CD4-positive, CD25-positive, alpha-beta regulatory T cell (primary cell): ENCODE results near the gene CAMK1D. TPM values are rescaled to one million over a fixed set of nuclear protein-coding genes. Genes with fewer than 3 reads are reported as not detected.

Experiments
- ATAC-seq, 2 donors: fragments of 150-1000 bp; cut with Tn5 transposase; one replicate each; pipeline ENCODE4 v1.10.0; 2021; ENCODE audit warnings: low read depth in 2 of 2, moderate number of reproducible peaks in 2 of 2, moderate library complexity in 1 of 2
- DNase-seq, 3 donors: peaks; one replicate each; pipeline versions ENCODE4 v3.0.0 to v3.0.0-alpha.2; 2012 to 2022; ENCODE audit warnings: mixed read lengths in 1 of 3
- H3K27ac ChIP-seq: one replicate; pipeline ENCODE4 v1.7.0; 2013; ENCODE audit warnings: mild to moderate bottlenecking, low read length; ENCODE audit not compliant: insufficient read depth, poor library complexity, severe bottlenecking
- H3K27me3 ChIP-seq: one replicate; pipeline ENCODE4 v1.7.0; 2013; ENCODE audit warnings: low read length; ENCODE audit not compliant: control insufficient read depth, insufficient read depth
- H3K36me3 ChIP-seq: one replicate; pipeline ENCODE4 v1.7.0; 2013; ENCODE audit warnings: mild to moderate bottlenecking, low read length, moderate library complexity; ENCODE audit not compliant: control insufficient read depth, insufficient read depth
- H3K4me1 ChIP-seq: 2 replicates; pipeline ENCODE4 v1.7.0; 2013; ENCODE audit warnings: mild to moderate bottlenecking, low read length; ENCODE audit not compliant: insufficient read depth, control insufficient read depth, poor library complexity, severe bottlenecking
- H3K4me3 ChIP-seq: one replicate; pipeline ENCODE4 v1.7.0; 2013; ENCODE audit warnings: low read depth, mild to moderate bottlenecking, low read length, moderate library complexity
- H3K9me3 ChIP-seq, 2 experiments: 1 replicate in 1 of 2; 2 replicates in 1 of 2; pipeline ENCODE4 v1.7.0; 2013; ENCODE audit warnings: low read length in 2 of 2, mild to moderate bottlenecking in 1 of 2, moderate library complexity in 1 of 2; ENCODE audit not compliant: control insufficient read depth in 2 of 2
- H3K27ac Mint-ChIP-seq, 3 donors: one replicate each; pipeline ENCODE4 v1.8.0; 2020 to 2022; ENCODE audit warnings: mild to moderate bottlenecking in 3 of 3, mixed read lengths in 3 of 3, moderate library complexity in 2 of 3
- H3K27me3 Mint-ChIP-seq: one replicate; pipeline ENCODE4 v1.8.0; 2022; ENCODE audit warnings: mild to moderate bottlenecking, mixed read lengths
- H3K36me3 Mint-ChIP-seq: one replicate; pipeline ENCODE4 v1.8.0; 2020; ENCODE audit warnings: mixed read lengths
- H3K4me1 Mint-ChIP-seq, 4 donors: one replicate each; pipeline ENCODE4 v1.8.0; 2020 to 2022; ENCODE audit warnings: mixed read lengths in 4 of 4, mild to moderate bottlenecking in 1 of 4
- H3K4me3 Mint-ChIP-seq, 4 donors: one replicate each; pipeline ENCODE4 v1.8.0; 2020 to 2022; ENCODE audit warnings: mild to moderate bottlenecking in 4 of 4, mixed read lengths in 4 of 4, moderate library complexity in 3 of 4
- H3K9me3 Mint-ChIP-seq, 7 donors: one replicate each; pipeline ENCODE4 v1.8.0; 2020 to 2022; ENCODE audit warnings: mixed read lengths in 7 of 7, mild to moderate bottlenecking in 3 of 7, moderate library complexity in 2 of 7
- polyA plus RNA-seq, 4 donors: library from polyadenylated mRNA; unstranded; fragments of 300-500 nt; fragmentation: Illumina TruSeq; gene quantifications; one replicate each; pipeline ENCODE4 v1.2.3, GENCODE V29; 2021
- total RNA-seq: library from RNA; stranded (reverse); gene quantifications from one replicate; pipeline ENCODE4 v1.2.3, GENCODE V29; 2022

Gene CAMK1D
- total and polyA plus RNA-seq, 5 donors from 2014 or later = 4.4 to 25.3 (median 5.2) TPM

GRCh38 chr10:12843296-12843945 lies 494.1 kb downstream of the CAMK1D start:
- peaks cover 0 to 2% (median 0%) of the 10 kb centered on the region in 7 donors for H3K9me3 Mint-ChIP-seq
- no peaks in the 10 kb centered on the region for H3K27me3 ChIP-seq
- DNase-seq = no peak
- H3K27me3 Mint-ChIP-seq = peaks cover 12% of the 10 kb centered on the region
- no peaks in the 10 kb centered on the region for H3K4me1 Mint-ChIP-seq
- no peaks in the 10 kb centered on the region for H3K36me3 ChIP-seq
- H3K4me3 Mint-ChIP-seq = no peak overlapping the region
- H3K27ac Mint-ChIP-seq = no peak overlapping the region
- no peaks in the 10 kb centered on the region for H3K36me3 Mint-ChIP-seq
- no peaks in the 10 kb centered on the region for H3K9me3 ChIP-seq
- no peak overlapping the region for H3K27ac ChIP-seq
- H3K4me1 ChIP-seq = no peaks in the 10 kb centered on the region
- H3K4me3 ChIP-seq = no peak overlapping the region
- no peak for ATAC-seq

DNA sequence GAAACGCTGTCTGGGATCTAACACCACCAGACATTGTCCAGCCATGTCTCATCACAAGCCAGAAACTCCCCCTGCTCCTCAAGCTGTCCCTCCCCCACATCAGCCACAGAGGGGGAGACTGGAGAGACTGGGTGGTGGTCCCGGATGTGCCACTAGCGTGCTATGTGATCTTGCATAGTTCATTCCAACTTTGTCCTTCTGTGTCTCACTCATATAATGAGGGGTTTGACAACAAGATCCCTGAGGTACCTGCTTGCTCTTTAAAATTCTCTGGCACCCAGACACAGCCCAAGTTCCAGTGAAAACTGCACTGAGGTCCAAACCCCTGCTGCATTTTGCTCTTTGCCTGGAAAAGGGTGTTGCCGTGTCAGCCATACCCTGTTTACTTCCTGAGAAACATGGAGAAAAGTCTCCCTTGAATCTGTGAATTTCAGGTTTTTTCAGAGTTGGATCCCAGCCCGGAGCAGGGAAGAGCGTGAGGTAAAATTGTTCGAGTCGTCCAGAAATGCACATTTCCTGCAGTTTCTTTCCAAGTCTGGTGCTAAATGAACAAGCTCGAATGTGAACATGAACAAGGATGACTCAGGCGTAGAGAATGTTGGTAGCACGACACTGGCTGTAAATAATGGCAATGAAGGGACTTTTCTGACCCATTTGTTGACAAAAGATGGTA lies 495.6 kb downstream of the CAMK1D start:
- DNase-seq = no peak
- H3K36me3 ChIP-seq = no peaks in the 10 kb centered on the region
- Mint-ChIP-seq H3K4me3 (no peak overlapping the region), H3K4me1 (peaks cover 0 to 2% (median 0%) of the 10 kb centered on the region in 4 donors), H3K27me3 (peaks cover 9% of the 10 kb centered on the region), H3K9me3 (peaks cover 0 to 1% (median 0%) of the 10 kb centered on the region in 7 donors), H3K36me3 (no peaks in the 10 kb centered on the region), H3K27ac (peak overlapping the region in 1 of 3 donors; percentile 60)
- no peaks in the 10 kb centered on the region for H3K27me3 ChIP-seq
- H3K9me3 ChIP-seq = no peaks in the 10 kb centered on the region
- no peaks in the 10 kb centered on the region for H3K4me1 ChIP-seq
- ATAC-seq = peak in 1 of 2 donors; percentile 19
- H3K4me3 ChIP-seq = no peak overlapping the region
- H3K27ac ChIP-seq = no peak overlapping the region

GRCh38 chr10:12846718-12847117 lies 497.4 kb downstream of the CAMK1D start:
- Histone ChIP-seq H3K9me3 (no peaks in the 10 kb centered on the region), H3K27me3 (no peaks in the 10 kb centered on the region), H3K4me1 (no peaks in the 10 kb centered on the region), H3K36me3 (no peaks in the 10 kb centered on the region), H3K4me3 (no peak overlapping the region), H3K27ac (no peak overlapping the region)
- Mint-ChIP-seq H3K27ac (no peak overlapping the region), H3K4me1 (peaks cover 0 to 2% (median 0%) of the 10 kb centered on the region in 4 donors), H3K4me3 (no peak overlapping the region), H3K27me3 (peaks cover 16% of the 10 kb centered on the region), H3K9me3 (peaks cover 0 to 2% (median 0%) of the 10 kb centered on the region in 7 donors), H3K36me3 (no peaks in the 10 kb centered on the region)
- ATAC-seq = no peak
- DNase-seq = no peak

- no peaks in the 10 kb centered on the region for H3K27me3 ChIP-seq
- Mint-ChIP-seq H3K9me3 (peaks cover 0 to 2% (median 0%) of the 10 kb centered on the region in 7 donors), H3K4me3 (no peak overlapping the region), H3K27me3 (peaks cover 16% of the 10 kb centered on the region), H3K4me1 (peaks cover 0 to 2% (median 0%) of the 10 kb centered on the region in 4 donors), H3K27ac (no peak overlapping the region), H3K36me3 (no peaks in the 10 kb centered on the region)
- no peaks in the 10 kb centered on the region for H3K36me3 ChIP-seq
- ATAC-seq = no peak
- no peak overlapping the region for H3K4me3 ChIP-seq
- no peak overlapping the region for H3K27ac ChIP-seq
- H3K9me3 ChIP-seq = no peaks in the 10 kb centered on the region
- no peaks in the 10 kb centered on the region for H3K4me1 ChIP-seq
- peak in 1 of 3 donors; percentile 25 for DNase-seq
Observed at GRCh38 chr10:12847361-12847975, 498.1 kb downstream of the CAMK1D start.

GRCh38 chr10:12848439-12849173 lies 499.3 kb downstream of the CAMK1D start:
- Mint-ChIP-seq H3K27me3 (peaks cover 16% of the 10 kb centered on the region), H3K4me1 (peaks cover 0 to 2% (median 0%) of the 10 kb centered on the region in 4 donors), H3K27ac (no peak overlapping the region), H3K4me3 (no peak overlapping the region), H3K36me3 (no peaks in the 10 kb centered on the region), H3K9me3 (peaks cover 0 to 2% (median 0%) of the 10 kb centered on the region in 7 donors)
- H3K36me3 ChIP-seq = no peaks in the 10 kb centered on the region
- no peak overlapping the region for H3K27ac ChIP-seq
- no peak overlapping the region for H3K4me3 ChIP-seq
- no peaks in the 10 kb centered on the region for H3K9me3 ChIP-seq
- H3K4me1 ChIP-seq = no peaks in the 10 kb centered on the region
- H3K27me3 ChIP-seq = no peaks in the 10 kb centered on the region
- ATAC-seq (no peak), DNase-seq (no peak)

- peak in 1 of 3 donors; percentile 4 for DNase-seq
- Mint-ChIP-seq H3K4me3 (no peak overlapping the region), H3K4me1 (peaks cover 0 to 2% (median 0%) of the 10 kb centered on the region in 4 donors), H3K27me3 (peaks cover 16% of the 10 kb centered on the region), H3K36me3 (no peaks in the 10 kb centered on the region), H3K27ac (no peak overlapping the region), H3K9me3 (peaks cover 0 to 3% (median 0%) of the 10 kb centered on the region in 7 donors)
- Histone ChIP-seq H3K4me1 (no peaks in the 10 kb centered on the region), H3K27me3 (no peaks in the 10 kb centered on the region), H3K4me3 (no peak overlapping the region), H3K9me3 (no peaks in the 10 kb centered on the region), H3K36me3 (no peaks in the 10 kb centered on the region), H3K27ac (no peak overlapping the region)
- no peak for ATAC-seq
Observed at GRCh38 chr10:12849319-12850181, 500.2 kb downstream of the CAMK1D start.

DNA sequence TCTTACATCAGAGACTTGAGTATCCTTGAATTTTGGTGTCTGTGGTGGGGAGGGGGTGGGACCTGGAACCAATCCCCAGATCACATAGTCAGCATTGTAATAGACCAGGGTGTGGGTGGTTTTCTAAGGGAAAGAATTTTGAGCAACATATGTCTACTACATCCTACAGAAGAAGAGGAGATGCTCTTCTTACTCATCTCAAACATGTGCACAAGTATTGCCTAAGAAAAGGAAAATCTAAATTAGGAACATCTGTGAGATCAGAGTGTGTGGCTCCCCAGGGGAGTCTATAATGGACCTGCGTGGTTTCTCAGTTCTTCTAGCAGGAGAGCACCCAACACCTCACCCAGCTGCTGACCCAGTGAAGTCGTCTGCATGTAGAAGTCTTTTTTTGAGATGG lies 503.3 kb downstream of the CAMK1D start:
- ATAC-seq (no peak), DNase-seq (no peak)
- Mint-ChIP-seq H3K27me3 (peaks cover 8% of the 10 kb centered on the region), H3K36me3 (no peaks in the 10 kb centered on the region), H3K4me3 (no peak overlapping the region), H3K9me3 (peaks cover 0 to 3% (median 0%) of the 10 kb centered on the region in 7 donors), H3K4me1 (peaks cover 0 to 2% (median 0%) of the 10 kb centered on the region in 4 donors), H3K27ac (no peak overlapping the region)
- Histone ChIP-seq H3K4me3 (no peak overlapping the region), H3K4me1 (no peaks in the 10 kb centered on the region), H3K36me3 (no peaks in the 10 kb centered on the region), H3K27ac (no peak overlapping the region), H3K27me3 (no peaks in the 10 kb centered on the region), H3K9me3 (no peaks in the 10 kb centered on the region)
